Measurements from ENCODE around the gene KANK3.
"Not testable (repeated sequence)": the region's sequence is repeated elsewhere in the genome, so short reads cannot be mapped to it uniquely, and the experiment has no call there.

Gene KANK3

DNA sequence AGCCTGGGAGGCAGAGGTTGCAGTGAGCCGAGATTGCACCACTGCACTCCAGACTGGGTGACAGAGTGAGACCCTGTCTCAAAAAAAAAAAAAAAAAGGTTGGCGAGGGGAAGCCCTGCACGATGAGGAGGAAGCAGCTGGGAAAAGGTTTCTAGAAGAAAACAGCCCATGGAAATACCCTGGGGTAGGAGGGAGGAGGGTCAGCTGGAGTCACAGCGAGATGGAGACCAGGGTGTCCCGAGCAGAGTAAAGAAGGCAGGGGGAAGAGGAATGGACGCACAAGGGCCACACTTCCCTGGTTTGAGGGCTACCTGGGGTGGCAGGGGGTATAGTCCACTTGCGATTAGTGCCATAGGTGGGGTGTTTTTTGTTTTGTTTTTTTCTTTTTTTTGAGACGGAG, 6.4 kb downstream of the KANK3 start:
- no peak for DNase-seq

DNA sequence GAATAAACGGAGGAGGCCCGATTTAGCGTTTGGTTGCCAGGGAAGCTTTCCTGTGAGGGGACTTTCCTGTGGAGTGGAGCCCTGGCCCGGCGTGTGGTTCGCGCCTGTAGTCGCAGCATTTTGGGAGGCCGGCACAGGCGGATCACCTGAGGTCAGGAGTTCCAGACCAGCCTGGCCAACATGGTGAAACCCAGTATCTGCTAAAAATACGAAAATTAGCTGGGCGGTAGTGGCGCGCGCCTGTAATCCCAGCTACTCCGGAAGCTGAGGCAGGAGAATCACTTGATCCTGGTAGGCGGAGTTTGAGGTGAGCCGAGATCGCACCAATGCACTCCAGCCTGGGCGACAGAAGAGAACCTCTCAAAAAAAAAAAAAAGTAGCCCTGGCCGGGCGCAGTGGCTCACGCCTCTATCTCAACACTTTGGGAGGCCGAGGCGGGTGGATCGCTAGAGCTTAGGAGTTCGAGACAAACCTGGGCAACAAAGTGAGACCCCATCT, 6.9 kb downstream of the KANK3 start:
- peak; percentile 20 for DNase-seq

- no peak for DNase-seq
These were observed 7.6 kb downstream of the KANK3 start for GRCh38 chr19:8335343-8336071.

- peak; percentile 78 for DNase-seq
These were observed 8.4 kb downstream of the KANK3 start for GRCh38 chr19:8334458-8335342.

DNA sequence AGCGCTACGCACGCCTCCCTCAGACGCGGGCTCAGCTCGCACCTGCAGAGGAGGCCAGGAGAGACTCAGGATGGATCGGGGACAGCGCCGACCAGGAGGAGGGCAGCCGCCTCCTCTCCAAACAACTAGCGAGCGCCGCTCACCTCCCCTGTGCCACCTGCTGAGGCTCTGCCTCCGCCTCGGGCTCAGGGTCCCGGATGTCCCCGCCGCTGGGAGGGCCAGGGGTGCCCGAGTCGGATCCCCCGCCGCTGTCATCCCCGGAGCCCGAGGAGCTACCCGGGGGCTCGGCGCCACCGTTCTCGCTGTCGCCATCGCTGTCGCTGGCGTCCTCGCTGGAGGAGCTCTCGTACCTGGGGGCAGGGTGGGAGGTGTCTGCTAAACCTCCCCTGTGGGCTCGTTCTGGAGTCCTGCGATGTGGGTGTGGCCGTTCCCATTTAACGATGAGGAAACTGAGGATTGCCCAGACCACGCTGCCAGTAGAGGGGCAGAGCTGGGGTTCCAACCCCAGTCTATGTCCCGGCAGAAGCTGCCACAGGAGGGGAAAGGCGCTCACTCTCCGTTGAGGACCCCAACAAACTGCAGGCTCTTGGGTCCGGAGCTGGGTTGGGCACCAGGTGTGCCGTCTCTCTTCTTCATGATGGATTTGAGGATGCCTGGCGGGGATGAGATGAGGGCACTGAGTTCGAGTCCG, 9.2 kb downstream of the KANK3 start:
- peak; percentile 54 for DNase-seq

DNA sequence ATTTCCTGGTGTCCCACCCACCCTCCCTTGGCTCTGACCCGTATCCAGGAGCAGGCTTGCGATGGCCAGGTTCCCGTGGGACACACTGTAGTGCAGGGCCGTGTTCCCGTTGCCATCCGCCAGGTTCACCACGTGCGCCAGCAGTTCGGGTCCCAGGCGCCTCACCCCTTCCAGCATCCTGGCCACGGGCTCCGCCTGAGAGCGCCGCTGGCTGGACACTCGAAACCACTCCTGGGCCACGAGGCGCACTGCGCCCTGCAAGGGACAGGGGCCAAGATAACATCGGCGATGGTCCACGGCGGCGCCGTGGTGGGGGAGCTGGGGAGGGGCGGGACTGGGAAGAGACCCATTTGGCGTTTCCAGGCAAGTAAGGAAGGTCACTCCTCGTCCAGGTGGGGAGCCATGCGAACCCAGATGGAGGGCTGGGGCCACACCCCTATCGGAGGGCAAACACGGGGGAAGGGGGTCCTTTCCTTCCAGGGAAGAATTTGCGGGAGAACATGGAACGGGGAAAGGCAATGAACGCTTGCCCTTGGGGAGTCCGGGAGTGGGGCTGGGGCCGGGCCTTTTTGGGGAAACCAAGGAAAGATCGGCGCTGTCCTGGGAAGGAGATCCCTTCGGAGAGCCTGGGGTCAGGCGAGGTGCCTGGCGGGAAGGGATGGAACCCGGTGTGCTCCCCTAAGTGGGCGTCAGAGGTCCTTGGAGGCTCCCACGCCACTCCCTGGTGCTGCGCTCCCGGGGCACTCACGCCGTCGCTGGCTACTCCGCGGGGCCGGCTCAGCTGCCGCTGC, 9.9 kb downstream of the KANK3 start:
- DNase-seq = no peak

GRCh38 chr19:8331263-8331845, 11.7 kb downstream of the KANK3 start:
- no peak for DNase-seq

DNA sequence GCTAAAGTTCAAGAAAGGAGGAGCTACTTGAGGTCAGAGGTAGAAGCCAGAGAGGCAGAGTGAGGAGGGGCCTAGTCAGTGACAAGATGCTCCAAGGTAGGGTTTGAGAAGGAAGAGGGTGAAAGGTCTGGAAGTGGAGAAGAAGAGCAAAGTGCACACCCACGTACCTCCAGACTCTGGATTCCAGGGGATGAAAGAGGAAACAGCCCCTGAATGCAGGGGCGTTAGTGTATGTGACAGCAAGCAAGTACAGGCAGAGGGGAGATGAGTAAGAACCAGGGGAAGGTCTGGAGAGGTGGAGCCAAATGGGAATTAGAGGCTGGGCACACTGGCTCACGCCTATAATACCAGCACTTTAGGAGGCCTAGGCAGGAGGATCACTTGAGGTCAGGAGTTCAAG, 13.1 kb downstream of the KANK3 start:
- no peak for DNase-seq

GRCh38 chr19:8325454-8325853, 17.6 kb downstream of the KANK3 start:
- DNase-seq = no peak

DNA sequence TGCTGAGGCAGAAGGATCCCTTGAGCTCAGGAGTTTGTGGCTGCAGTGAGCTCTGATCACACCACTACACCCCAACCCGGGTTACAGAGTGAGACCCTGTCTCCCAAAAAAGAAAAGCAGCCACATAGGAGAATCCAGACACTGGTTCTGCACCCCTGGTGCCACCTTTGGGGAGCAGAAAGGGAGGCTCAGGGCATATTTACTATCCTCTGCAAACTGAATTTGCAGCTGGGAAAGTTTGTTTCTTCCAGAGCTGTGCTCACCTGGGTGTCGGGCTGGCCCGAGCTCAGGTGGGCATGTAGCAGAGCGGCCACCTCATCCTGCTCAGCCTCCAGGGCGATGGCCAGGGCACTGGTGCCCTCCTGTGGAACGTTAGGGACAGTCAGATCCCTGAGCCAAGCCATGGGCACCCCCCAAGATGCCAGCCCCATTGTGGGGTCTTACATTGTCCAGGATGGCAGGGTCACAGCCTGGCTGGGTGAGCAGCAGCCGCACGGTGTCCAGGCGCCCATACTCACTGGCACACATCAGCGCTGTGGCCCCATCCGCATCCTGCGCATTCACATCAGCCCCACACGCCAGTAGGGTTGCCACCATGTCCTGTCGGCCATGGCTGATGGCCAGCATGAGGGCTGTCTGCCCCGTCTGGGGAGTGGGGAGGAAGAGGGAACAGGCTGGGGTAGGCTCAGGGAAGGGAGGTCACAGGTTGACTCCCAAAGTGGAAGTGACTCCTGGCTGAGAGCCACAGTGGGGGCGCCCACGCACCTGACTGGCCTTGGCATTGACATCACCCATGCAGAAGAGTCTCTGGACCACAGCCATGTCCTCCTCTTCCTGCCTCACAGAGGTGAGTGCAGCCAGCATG, 18.6 kb downstream of the KANK3 start:
- no peak for DNase-seq

DNA sequence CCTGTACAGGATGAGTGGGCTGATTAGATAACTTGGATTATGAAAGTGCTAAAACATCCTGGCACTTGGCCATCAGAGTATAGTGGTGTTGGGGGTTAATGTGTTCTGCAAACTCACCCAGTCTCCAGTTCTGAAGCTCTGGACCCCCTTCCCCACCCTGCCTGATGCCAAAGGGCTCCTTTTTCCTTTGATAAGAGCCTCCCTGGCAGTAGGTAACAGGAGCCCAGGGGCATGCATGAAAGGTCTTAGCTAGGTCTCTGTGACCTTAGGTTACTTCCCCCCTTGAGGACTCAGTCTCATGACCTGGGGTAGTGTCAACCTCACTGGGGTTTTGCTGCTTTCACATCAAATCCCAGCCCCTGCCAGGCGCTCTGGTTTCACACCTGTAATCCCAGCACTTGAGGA, 19.3 kb downstream of the KANK3 start:
- DNase-seq = no peak

- no peak for DNase-seq
These were observed 20.4 kb downstream of the KANK3 start for GRCh38 chr19:8322638-8322997.

- no peak for DNase-seq
These were observed 20.9 kb downstream of the KANK3 start for GRCh38 chr19:8321986-8322637.

DNA sequence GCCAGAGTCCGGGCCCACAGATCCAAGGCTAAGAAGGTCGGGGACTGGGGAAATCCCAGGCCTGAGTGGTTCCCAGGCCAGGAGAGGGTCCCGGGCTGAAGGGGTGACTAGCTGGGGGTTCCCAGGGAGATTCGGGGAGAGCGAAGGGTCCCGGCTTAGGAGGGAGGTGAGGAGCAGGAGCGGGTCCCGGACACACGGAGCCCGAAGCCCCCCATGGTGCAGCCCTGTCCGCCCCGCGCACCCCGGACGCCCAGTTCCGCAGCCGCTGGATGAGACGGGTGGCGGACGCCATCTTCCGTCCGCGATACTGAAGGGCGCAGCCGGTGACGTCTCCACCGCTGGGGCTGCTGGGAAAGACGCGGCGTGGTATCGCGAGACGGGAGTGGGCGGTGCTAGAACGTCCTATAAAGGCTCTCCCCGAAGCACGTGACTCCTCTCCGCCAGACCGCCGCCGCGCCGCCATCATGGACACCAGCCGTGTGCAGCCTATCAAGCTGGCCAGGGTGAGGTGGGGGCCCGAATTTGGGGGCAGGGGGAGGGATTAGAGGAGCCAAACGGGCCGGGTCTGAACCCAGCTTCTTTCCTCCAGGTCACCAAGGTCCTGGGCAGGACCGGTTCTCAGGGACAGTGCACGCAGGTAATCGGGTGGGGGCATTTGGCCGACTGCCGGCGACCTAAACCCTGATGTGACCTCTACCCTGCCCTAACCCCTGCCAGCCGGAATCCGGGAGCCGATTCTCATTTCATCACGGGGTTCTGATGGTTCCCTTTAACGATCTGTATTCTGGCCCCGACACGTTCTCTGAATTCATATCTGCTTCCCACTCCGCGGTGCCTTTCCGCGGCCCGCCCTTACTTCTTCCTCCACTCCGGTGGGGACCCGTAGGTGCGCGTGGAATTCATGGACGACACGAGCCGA, 21.7 kb downstream of the KANK3 start, which contains the start of the genes NDUFA7 and RPS28:
Gene NDUFA7 (minus strand): TSS at position 309 of the 919 bp plus-strand sequence. CDS start 17 bp downstream, at position 292.
Gene RPS28 (plus strand): TSS at position 430 of the 919 bp plus-strand sequence. CDS start 35 bp downstream, at position 465.
- DNase-seq = peak; percentile 93

DNA sequence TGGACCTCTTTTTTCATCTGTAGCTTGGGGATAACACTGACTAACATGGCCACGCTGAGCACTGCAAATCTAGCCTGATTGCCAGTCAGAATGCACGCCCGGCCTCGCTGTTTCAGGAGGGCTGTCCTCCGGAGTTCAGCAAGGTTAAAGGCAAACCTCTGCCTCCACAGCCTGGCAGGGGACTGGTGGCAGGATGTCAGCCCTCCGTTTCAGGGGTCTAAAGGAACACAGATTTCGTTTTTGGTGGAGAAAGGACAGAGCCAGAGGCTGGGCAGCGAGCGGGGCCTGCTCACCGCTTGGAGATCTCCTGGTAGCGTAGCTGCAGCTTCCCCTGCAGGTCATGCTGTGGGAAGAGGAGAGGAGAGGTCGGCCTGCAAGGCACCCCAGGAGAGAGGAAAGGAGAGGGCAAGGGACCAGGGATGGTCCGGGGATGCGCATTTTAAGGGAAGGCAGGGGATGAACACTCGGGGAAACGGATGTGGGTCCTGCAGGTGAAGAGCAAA, 22.4 kb downstream of the KANK3 start:
- no peak for DNase-seq

DNA sequence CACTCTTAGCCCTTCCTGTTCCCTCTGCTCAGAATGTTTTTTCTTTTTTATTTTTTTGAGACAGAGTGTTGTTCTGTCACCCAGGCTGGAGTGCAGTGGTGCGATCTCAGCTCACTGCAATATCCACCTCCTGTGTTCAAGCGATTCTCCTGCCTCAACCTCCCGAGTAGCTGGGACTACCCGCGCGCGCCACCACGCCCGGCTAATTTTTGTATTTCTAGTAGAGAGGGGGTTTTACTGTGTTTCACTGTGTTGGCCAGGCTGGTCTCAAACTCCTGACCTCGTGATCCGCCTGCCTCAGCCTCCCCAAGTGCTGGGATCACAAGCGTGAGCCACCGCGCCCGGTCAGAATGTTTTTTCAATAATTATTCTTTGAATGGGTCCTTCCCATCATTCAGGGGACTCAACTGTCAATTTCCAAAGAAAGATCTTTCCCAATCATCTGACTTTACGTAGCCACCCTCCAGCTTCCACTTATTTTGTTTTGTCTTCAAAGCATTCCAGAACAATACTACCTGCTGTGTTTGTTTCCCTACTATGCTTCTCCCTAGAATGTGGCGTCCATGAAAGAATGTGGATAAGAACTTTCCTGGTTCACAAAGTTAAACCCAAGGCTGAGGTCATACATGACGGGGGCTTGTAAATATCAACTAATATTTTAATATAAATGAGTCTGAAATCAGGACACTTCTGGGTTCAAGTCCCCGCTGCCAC, 23.1 kb downstream of the KANK3 start:
- DNase-seq = no peak

- not testable (repeated sequence) for DNase-seq
These were observed 24.2 kb downstream of the KANK3 start for GRCh38 chr19:8318835-8319234.
